WTC11 (cell line): ENCODE measurements around the gene PLA2G5. TPM values are rescaled to one million over a fixed set of nuclear protein-coding genes. Genes with fewer than 3 reads are reported as not detected.
"Not testable (repeated sequence)": the region's sequence is repeated elsewhere in the genome, so short reads cannot be mapped to it uniquely, and the experiment has no call there.

Experiments used
- ATAC-seq: fragments of 200-7000 bp; cut with Tn5 transposase; 2 replicates; pipeline ENCODE4 v1.10.0; 2021; ENCODE audit warnings: mild to moderate bottlenecking, moderate library complexity
- CTCF ChIA-PET: fragments of 300-600 bp; sonication (Branson Sonifier 250); formaldehyde crosslinking; loops from one replicate; lab custom pipeline; 2021; ENCODE audit warnings: antibody characterized with exemption; lab: Charles Lee
- POLR2A ChIA-PET: fragments of 350-600 bp; sonication (Branson Sonifier 250); formaldehyde crosslinking; loops from one replicate; lab custom pipeline; 2021; ENCODE audit warnings: antibody characterized with exemption; lab: Charles Lee
- DNase-seq: peaks from one replicate; pipeline ENCODE4 v3.0.0; 2021; ENCODE audit warnings: low spot score
- H3K27ac Mint-ChIP-seq: 2 replicates; pipeline ENCODE4 v1.8.0; 2021; ENCODE audit warnings: mixed read lengths
- H3K27me3 Mint-ChIP-seq: 2 replicates; pipeline ENCODE4 v1.8.0; 2021; ENCODE audit warnings: low read depth, mild to moderate bottlenecking, moderate library complexity, mixed read lengths
- H3K36me3 Mint-ChIP-seq: 2 replicates; pipeline ENCODE4 v1.8.0; 2021; ENCODE audit warnings: mixed read lengths
- H3K4me1 Mint-ChIP-seq: 2 replicates; pipeline ENCODE4 v1.8.0; 2022; ENCODE audit warnings: mixed read lengths
- H3K4me3 Mint-ChIP-seq: 2 replicates; pipeline ENCODE4 v1.8.0; 2021; ENCODE audit warnings: mild to moderate bottlenecking, moderate library complexity, mixed read lengths
- H3K9me3 Mint-ChIP-seq: 2 replicates; pipeline ENCODE4 v1.8.0; 2021; ENCODE audit warnings: mixed read lengths
- CBFB ChIP-seq: sonication (generic); formaldehyde crosslinking; IDR thresholded peaks from 2 replicates; pipeline ENCODE4 v1.8.1; 2022; ENCODE audit warnings: mild to moderate bottlenecking, low read depth, missing genetic modification reagents
- CREB1 ChIP-seq: sonication (generic); formaldehyde crosslinking; IDR thresholded peaks from 2 replicates; pipeline ENCODE4 v1.8.0; 2023; ENCODE audit warnings: mild to moderate bottlenecking, missing genetic modification reagents
- IRF2 ChIP-seq: sonication (generic); formaldehyde crosslinking; IDR thresholded peaks from 2 replicates; pipeline ENCODE4 v1.8.0; 2022; ENCODE audit warnings: low read depth, missing genetic modification reagents, borderline replicate concordance
- JUN ChIP-seq: sonication (generic); formaldehyde crosslinking; IDR thresholded peaks from 2 replicates; pipeline ENCODE4 v1.8.0; 2023; ENCODE audit warnings: mild to moderate bottlenecking, missing genetic modification reagents
- KAT7 ChIP-seq: sonication (generic); formaldehyde crosslinking; IDR thresholded peaks from 2 replicates; pipeline ENCODE4 v1.8.1; 2023; ENCODE audit warnings: missing genetic modification reagents, mild to moderate bottlenecking, borderline replicate concordance
- MXD4 ChIP-seq: fragments of 250-450 bp; sonication (Bioruptor Pico); IDR thresholded peaks from 2 replicates; pipeline ENCODE4 v1.8.0; 2021; ENCODE audit warnings: mild to moderate bottlenecking, moderate library complexity, borderline replicate concordance
- MYBL2 ChIP-seq: sonication (generic); formaldehyde crosslinking; IDR thresholded peaks from 2 replicates; pipeline ENCODE4 v1.8.1; 2023; ENCODE audit warnings: mild to moderate bottlenecking, moderate library complexity, missing genetic modification reagents
- NFYB ChIP-seq: sonication (generic); formaldehyde crosslinking; conservative IDR thresholded peaks from 2 replicates; pipeline ENCODE4 v1.8.0; 2022; ENCODE audit warnings: low read depth, missing genetic modification reagents
- NR1H2 ChIP-seq: sonication (generic); formaldehyde crosslinking; IDR thresholded peaks from 2 replicates; pipeline ENCODE4 v1.9.0; 2021; ENCODE audit warnings: mild to moderate bottlenecking, moderate library complexity, missing genetic modification reagents
- OVOL2 ChIP-seq: fragments of 250-450 bp; sonication (Bioruptor Pico); IDR thresholded peaks from 2 replicates; pipeline ENCODE4 v1.9.0; 2021; ENCODE audit warnings: mild to moderate bottlenecking, borderline replicate concordance
- ZBTB21 ChIP-seq: sonication (generic); formaldehyde crosslinking; IDR thresholded peaks from 2 replicates; pipeline ENCODE4 v1.8.1; 2023; ENCODE audit warnings: mild to moderate bottlenecking, missing genetic modification reagents, borderline replicate concordance
- ZNF121 ChIP-seq: sonication (generic); formaldehyde crosslinking; IDR thresholded peaks from 2 replicates; pipeline ENCODE4 v1.8.0; 2023; ENCODE audit warnings: missing genetic modification reagents
- total RNA-seq: library from RNA; stranded (reverse); gene quantifications from 3 replicates; pipeline ENCODE4 v1.2.3, GENCODE V29; 2021
- TF ChIP-seq, protein P1 (sequence below): sonication (generic); formaldehyde crosslinking; IDR thresholded peaks from 2 replicates; pipeline ENCODE4 v1.8.0; 2022; ENCODE audit warnings: mild to moderate bottlenecking, missing genetic modification reagents
- TF ChIP-seq, protein P2 (sequence below): sonication (generic); formaldehyde crosslinking; IDR thresholded peaks from 2 replicates; pipeline ENCODE4 v1.8.1; 2022; ENCODE audit warnings: low read depth, missing genetic modification reagents, borderline replicate concordance
- TF ChIP-seq, protein P3 (sequence below): fragments of 250-450 bp; sonication (Bioruptor Pico); IDR thresholded peaks from 2 replicates; pipeline ENCODE4 v2.1.2; 2022; ENCODE audit warnings: mild to moderate bottlenecking, moderate library complexity
- TF ChIP-seq, protein P4 (sequence below): fragments of 200-600 bp; IDR thresholded peaks from 2 replicates; pipeline ENCODE4 v1.8.0; 2022; ENCODE audit warnings: antibody characterized with exemption

The PLA2G5 gene
- total RNA-seq, 1 experiment from 2014 or later, result not detected

DNA sequence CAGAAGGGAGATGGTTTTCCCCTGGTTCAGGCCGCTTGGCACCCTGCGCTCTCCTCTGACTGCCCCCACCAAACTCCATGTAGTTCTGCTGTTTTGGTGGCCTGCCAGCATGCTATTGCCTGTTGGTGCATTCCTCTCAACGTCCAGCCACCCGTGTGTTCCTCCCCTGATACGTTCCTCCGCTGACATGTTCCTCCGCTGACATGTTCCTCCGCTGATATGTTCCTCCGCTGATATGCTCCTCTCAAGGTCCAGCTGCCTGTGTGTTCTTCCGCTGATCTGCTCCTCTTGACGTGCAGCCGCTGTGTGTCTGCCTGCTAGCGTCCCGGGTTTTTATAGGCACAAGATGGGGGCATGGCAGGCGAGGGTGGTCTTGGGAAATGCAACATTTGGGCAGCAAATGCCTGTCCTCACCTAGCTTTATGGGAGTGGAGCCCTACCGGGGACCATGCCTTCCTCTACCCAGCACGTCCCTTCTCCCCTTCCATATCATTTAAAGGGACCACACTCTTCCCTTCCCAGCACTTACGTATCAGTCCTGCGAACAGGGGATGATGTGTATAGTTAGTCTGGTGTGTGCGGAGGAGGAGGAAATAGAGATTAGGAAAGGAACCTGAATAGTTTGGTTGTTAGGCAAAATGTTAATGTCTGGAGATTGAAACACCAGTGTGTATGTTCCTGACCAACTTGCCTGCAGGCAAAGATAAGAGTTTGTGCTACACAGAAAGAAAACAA lies 40.6 kb upstream of the PLA2G5 start:
- no peak for TF ChIP-seq CBFB (CRISPR knock-in tag)
- TF ChIP-seq OVOL2 (CRISPR knock-in tag), result no peak
- no peak for TF ChIP-seq KAT7
- TF ChIP-seq NFYB (CRISPR knock-in tag), result no peak
- TF ChIP-seq CREB1, result no peak
- TF ChIP-seq JUN (CRISPR knock-in tag), result no peak
- TF ChIP-seq, protein P1, sequence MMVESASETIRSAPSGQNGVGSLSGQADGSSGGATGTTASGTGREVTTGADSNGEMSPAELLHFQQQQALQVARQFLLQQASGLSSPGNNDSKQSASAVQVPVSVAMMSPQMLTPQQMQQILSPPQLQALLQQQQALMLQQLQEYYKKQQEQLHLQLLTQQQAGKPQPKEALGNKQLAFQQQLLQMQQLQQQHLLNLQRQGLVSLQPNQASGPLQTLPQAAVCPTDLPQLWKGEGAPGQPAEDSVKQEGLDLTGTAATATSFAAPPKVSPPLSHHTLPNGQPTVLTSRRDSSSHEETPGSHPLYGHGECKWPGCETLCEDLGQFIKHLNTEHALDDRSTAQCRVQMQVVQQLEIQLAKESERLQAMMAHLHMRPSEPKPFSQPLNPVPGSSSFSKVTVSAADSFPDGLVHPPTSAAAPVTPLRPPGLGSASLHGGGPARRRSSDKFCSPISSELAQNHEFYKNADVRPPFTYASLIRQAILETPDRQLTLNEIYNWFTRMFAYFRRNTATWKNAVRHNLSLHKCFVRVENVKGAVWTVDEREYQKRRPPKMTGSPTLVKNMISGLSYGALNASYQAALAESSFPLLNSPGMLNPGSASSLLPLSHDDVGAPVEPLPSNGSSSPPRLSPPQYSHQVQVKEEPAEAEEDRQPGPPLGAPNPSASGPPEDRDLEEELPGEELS, result no peak
- TF ChIP-seq IRF2 (CRISPR knock-in tag), result no peak
- Mint-ChIP-seq H3K27me3 (peaks cover 8% of the 10 kb centered on the region), H3K4me1 (no peaks in the 10 kb centered on the region), H3K36me3 (0 out of 2 replicates have a peak, but pooled peaks cover 4% of the 10 kb centered on the region), H3K9me3 (peaks cover 50% of the 10 kb centered on the region), H3K4me3 (no peak overlapping the region), H3K27ac (no peak overlapping the region)
- no peak for DNase-seq
- CTCF ChIA-PET, result no interaction called here
- no peak for ATAC-seq
- POLR2A ChIA-PET, result no interaction called here

DNA sequence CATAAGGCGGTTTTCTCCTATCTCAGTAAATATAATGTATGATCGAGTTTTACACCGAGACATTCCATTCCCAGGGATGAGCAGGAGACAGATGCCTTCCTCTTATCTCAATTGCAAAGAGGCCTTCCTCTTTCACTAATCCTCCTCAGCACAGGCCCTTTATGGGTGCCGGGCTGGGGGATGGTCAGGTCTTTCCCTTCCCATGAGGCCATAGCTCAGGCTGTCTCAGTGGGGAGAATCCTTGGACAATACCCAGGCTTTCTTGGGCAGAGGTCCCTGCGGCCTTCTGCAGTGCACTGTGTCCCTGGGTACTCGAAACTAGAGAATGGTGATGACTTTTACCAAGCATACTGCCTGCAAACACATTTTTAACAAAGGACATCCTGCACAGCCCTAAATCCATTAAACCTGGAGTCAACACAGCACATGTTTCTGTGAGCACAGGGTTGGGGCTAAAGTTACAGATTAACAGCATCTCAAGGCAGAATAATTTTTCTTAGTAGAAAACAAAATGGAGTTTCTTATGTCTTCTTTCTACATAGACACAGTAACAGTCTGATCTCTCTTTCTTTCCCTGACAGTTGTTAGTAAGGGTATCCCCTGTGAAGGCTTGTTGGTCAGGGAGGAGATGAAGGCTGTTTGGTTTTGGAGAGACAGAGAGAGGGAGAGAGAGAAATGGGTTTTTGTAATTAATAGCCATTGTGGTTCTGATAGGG lies 39.4 kb upstream of the PLA2G5 start:
- POLR2A ChIA-PET, DNase-seq, CTCF ChIA-PET, H3K4me3 Mint-ChIP-seq, H3K36me3 Mint-ChIP-seq, H3K27ac Mint-ChIP-seq, ATAC-seq, H3K4me1 Mint-ChIP-seq: not testable (repeated sequence)
- peaks cover 15% of the 10 kb centered on the region for H3K27me3 Mint-ChIP-seq
- H3K9me3 Mint-ChIP-seq, result peaks cover 54% of the 10 kb centered on the region

DNA sequence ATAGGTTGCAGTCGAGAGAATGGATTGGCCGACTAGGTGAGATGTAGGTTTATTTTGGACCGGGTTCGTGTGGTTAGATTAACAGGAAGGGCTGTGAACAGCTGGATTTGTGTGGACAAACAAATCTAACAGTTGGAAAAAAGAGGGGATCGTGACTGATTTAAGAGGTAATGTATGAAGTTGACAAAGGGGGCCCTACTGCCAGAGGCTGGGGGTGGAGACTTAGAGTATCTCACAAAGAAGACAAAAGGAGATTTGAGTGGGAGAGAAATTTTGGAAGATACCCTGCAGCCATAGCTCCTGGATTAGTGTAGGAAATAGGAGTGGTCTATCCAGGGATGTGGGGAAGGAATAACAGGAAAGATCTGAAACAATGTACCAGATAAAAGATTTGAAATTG lies 38.8 kb upstream of the PLA2G5 start:
- H3K4me3 Mint-ChIP-seq, result no peak overlapping the region
- CTCF ChIA-PET, result no interaction called here
- H3K9me3 Mint-ChIP-seq, result peaks cover 55% of the 10 kb centered on the region
- H3K27me3 Mint-ChIP-seq, result peaks cover 19% of the 10 kb centered on the region
- no peak for DNase-seq
- no peaks in the 10 kb centered on the region for H3K4me1 Mint-ChIP-seq
- no peak for TF ChIP-seq ZBTB21 (CRISPR knock-in tag)
- TF ChIP-seq, protein P2, sequence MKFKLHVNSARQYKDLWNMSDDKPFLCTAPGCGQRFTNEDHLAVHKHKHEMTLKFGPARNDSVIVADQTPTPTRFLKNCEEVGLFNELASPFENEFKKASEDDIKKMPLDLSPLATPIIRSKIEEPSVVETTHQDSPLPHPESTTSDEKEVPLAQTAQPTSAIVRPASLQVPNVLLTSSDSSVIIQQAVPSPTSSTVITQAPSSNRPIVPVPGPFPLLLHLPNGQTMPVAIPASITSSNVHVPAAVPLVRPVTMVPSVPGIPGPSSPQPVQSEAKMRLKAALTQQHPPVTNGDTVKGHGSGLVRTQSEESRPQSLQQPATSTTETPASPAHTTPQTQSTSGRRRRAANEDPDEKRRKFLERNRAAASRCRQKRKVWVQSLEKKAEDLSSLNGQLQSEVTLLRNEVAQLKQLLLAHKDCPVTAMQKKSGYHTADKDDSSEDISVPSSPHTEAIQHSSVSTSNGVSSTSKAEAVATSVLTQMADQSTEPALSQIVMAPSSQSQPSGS (CRISPR knock-in tag), result no peak
- TF ChIP-seq NFYB (CRISPR knock-in tag), result no peak
- TF ChIP-seq, protein P3, sequence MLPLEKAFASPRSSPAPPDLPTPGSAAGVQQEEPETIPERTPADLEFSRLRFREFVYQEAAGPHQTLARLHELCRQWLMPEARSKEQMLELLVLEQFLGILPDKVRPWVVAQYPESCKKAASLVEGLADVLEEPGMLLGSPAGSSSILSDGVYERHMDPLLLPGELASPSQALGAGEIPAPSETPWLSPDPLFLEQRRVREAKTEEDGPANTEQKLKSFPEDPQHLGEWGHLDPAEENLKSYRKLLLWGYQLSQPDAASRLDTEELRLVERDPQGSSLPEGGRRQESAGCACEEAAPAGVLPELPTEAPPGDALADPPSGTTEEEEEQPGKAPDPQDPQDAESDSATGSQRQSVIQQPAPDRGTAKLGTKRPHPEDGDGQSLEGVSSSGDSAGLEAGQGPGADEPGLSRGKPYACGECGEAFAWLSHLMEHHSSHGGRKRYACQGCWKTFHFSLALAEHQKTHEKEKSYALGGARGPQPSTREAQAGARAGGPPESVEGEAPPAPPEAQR (CRISPR knock-in tag), result no peak
- TF ChIP-seq MXD4 (CRISPR knock-in tag), result no peak
- TF ChIP-seq KAT7, result no peak
- TF ChIP-seq, protein P4, sequence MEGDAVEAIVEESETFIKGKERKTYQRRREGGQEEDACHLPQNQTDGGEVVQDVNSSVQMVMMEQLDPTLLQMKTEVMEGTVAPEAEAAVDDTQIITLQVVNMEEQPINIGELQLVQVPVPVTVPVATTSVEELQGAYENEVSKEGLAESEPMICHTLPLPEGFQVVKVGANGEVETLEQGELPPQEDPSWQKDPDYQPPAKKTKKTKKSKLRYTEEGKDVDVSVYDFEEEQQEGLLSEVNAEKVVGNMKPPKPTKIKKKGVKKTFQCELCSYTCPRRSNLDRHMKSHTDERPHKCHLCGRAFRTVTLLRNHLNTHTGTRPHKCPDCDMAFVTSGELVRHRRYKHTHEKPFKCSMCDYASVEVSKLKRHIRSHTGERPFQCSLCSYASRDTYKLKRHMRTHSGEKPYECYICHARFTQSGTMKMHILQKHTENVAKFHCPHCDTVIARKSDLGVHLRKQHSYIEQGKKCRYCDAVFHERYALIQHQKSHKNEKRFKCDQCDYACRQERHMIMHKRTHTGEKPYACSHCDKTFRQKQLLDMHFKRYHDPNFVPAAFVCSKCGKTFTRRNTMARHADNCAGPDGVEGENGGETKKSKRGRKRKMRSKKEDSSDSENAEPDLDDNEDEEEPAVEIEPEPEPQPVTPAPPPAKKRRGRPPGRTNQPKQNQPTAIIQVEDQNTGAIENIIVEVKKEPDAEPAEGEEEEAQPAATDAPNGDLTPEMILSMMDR, result no peak
- TF ChIP-seq MYBL2 (CRISPR knock-in tag), result no peak
- no peak for TF ChIP-seq NR1H2
- TF ChIP-seq ZNF121 (CRISPR knock-in tag), result no peak
- peaks cover 15% of the 10 kb centered on the region for H3K36me3 Mint-ChIP-seq
- no peak for ATAC-seq
- POLR2A ChIA-PET, result no interaction called here
- no peak overlapping the region for H3K27ac Mint-ChIP-seq
